SU-DHL-6 (cell line): ENCODE measurements around the gene CNKSR1.

Experiments used
- H2AFZ ChIP-seq: fragments of 200-600 bp; sonication (generic); 2 replicates; pipeline ENCODE4 v1.6.1; 2014; ENCODE audit warnings: low read depth, mild to moderate bottlenecking, moderate library complexity, mixed read lengths, antibody characterized with exemption, low read length; ENCODE audit not compliant: severe bottlenecking
- H3F3A ChIP-seq: fragments of 200-600 bp; shearing (Covaris generic); 2 replicates; pipeline ENCODE4 v1.6.0; 2016; ENCODE audit warnings: antibody characterized with exemption, mild to moderate bottlenecking; ENCODE audit not compliant: insufficient read depth
- H3K27ac ChIP-seq: fragments of 200-600 bp; sonication (generic); 2 replicates; pipeline ENCODE4 v1.5.1; 2016; ENCODE audit warnings: low read depth, mild to moderate bottlenecking, low read length, moderate library complexity, mixed read lengths
- H3K27me3 ChIP-seq: fragments of 200-600 bp; sonication (generic), shearing (Covaris generic); 2 replicates; pipeline ENCODE4 v1.6.0; 2014; ENCODE audit warnings: mild to moderate bottlenecking, low read length
- H3K36me3 ChIP-seq: fragments of 200-600 bp; sonication (generic); 2 replicates; pipeline ENCODE4 v1.6.1; 2014; ENCODE audit warnings: mild to moderate bottlenecking, low read length, mixed read lengths
- H3K4me2 ChIP-seq: fragments of 300-600, 200-600 bp; shearing (Covaris generic), sonication (generic); 2 replicates; pipeline ENCODE4 v1.6.0; 2014; ENCODE audit warnings: low read length, low read depth, mild to moderate bottlenecking; ENCODE audit not compliant: poor library complexity, severe bottlenecking
- H3K4me3 ChIP-seq: fragments of 200-600 bp; sonication (generic); 2 replicates; pipeline ENCODE4 v1.5.1; 2014; ENCODE audit warnings: antibody characterized with exemption, low read length, mild to moderate bottlenecking, mixed read lengths; ENCODE audit not compliant: insufficient read depth, poor library complexity, severe bottlenecking
- H3K79me2 ChIP-seq: fragments of 200-600 bp; sonication (generic); 2 replicates; pipeline ENCODE4 v1.6.1; 2014; ENCODE audit warnings: mild to moderate bottlenecking, low read length, moderate library complexity; ENCODE audit not compliant: insufficient read depth
- H3K9ac ChIP-seq: fragments of 200-600 bp; sonication (generic); 2 replicates; pipeline ENCODE4 v1.7.0; 2014; ENCODE audit warnings: mild to moderate bottlenecking, low read length
- H3K9me2 ChIP-seq: fragments of 200-600 bp; sonication (generic); replicated peaks from 2 replicates; pipeline ENCODE4 v1.6.1; 2014; ENCODE audit warnings: low read length; ENCODE audit not compliant: insufficient read depth
- H3K9me3 ChIP-seq: fragments of 200-600 bp; sonication (generic); 2 replicates; pipeline ENCODE4 v1.6.1; 2014; ENCODE audit warnings: low read length, mixed read lengths; ENCODE audit not compliant: insufficient read depth
- H4K20me1 ChIP-seq: fragments of 200-600 bp; sonication (generic); 2 replicates; pipeline ENCODE4 v1.6.1; 2014; ENCODE audit warnings: low read depth, mild to moderate bottlenecking, antibody characterized with exemption, low read length, moderate library complexity, mixed read lengths
- EZH2phosphoT487 ChIP-seq: fragments of 200-600 bp; sonication (generic), shearing (Covaris generic); conservative IDR thresholded peaks from 2 replicates; pipeline ENCODE4 v1.6.1; 2018; ENCODE audit warnings: mild to moderate bottlenecking, antibody characterized with exemption, low read length, moderate library complexity, mixed read lengths
- TF ChIP-seq, protein P1 (sequence below): fragments of 200-600 bp; sonication (generic); IDR thresholded peaks from one replicate; pipeline ENCODE4 v1.5.1; 2017; ENCODE audit warnings: antibody characterized with exemption, mild to moderate bottlenecking, low read length, moderate library complexity; ENCODE audit not compliant: insufficient read depth, poor library complexity, severe bottlenecking

Gene CNKSR1

DNA sequence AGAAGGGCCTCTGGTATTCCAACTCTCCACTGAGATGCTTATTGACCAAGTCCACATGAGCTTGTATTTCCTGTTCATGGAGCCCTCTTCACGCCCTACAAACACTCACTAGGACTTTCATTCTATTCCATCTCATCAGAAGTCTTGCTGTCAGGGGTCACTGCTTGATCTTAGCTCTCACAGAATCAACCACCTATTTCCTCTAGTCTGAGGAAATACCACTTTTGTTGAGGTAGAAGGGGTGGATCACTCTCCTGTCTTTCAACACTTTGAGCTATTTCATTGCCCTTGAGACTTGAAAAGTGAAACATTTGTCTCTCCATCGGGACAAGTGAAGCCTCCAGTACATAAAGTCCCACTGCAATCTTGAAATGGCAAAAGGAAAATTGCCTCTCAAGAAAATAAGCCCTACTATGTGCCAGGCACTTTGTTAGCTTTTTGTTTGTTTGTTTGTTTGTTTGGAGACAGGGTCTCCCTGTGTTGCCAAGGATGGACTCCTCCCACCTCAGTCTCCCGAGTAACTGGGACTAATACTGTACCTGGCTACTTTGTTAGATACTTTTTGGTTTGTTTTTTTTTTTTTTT lies 38.2 kb upstream of the CNKSR1 start:
- Histone ChIP-seq H3K9ac (no peak overlapping the region), H3K9me2 (no peaks in the 10 kb centered on the region), H3K36me3 (no peaks in the 10 kb centered on the region), H4K20me1 (no peaks in the 10 kb centered on the region), H2AFZ (no peak overlapping the region), H3F3A (no peaks in the 10 kb centered on the region), H3K4me3 (no peak overlapping the region), H3K9me3 (no peaks in the 10 kb centered on the region), H3K79me2 (no peaks in the 10 kb centered on the region), H3K27ac (no peak overlapping the region), H3K4me2 (no peak overlapping the region), H3K27me3 (no peaks in the 10 kb centered on the region)
- TF ChIP-seq, protein P1, sequence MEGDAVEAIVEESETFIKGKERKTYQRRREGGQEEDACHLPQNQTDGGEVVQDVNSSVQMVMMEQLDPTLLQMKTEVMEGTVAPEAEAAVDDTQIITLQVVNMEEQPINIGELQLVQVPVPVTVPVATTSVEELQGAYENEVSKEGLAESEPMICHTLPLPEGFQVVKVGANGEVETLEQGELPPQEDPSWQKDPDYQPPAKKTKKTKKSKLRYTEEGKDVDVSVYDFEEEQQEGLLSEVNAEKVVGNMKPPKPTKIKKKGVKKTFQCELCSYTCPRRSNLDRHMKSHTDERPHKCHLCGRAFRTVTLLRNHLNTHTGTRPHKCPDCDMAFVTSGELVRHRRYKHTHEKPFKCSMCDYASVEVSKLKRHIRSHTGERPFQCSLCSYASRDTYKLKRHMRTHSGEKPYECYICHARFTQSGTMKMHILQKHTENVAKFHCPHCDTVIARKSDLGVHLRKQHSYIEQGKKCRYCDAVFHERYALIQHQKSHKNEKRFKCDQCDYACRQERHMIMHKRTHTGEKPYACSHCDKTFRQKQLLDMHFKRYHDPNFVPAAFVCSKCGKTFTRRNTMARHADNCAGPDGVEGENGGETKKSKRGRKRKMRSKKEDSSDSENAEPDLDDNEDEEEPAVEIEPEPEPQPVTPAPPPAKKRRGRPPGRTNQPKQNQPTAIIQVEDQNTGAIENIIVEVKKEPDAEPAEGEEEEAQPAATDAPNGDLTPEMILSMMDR, result no peak
- TF ChIP-seq EZH2phosphoT487, result no peak

DNA sequence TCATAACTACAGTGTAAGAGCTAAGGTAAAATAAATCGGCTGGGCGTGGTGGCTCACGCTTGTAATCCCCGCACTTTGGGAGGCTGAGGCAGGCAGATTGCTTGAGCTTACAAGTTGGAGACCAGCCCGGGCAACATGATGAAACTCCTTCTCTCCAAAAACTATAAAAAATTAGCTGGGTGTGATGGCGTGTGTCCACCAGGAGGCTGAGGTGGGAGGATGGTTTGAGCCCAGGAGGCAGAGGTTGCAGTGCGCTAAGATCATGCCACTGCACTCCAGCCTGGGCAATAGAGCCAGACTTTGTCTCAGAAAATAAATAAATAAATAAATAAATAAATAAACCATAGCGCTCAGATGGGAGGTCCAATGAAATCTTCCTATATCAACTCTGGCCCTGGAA lies 35.1 kb upstream of the CNKSR1 start:
- Histone ChIP-seq H3F3A (no peaks in the 10 kb centered on the region; the same call in 1 of the 2 replicates), H3K9me3 (no peaks in the 10 kb centered on the region), H3K27ac (no peak overlapping the region), H3K9me2 (no peaks in the 10 kb centered on the region), H2AFZ (no peak overlapping the region), H3K27me3 (no peaks in the 10 kb centered on the region), H3K36me3 (no peaks in the 10 kb centered on the region), H3K9ac (no peak overlapping the region), H3K79me2 (no peaks in the 10 kb centered on the region), H3K4me2 (no peak overlapping the region), H3K4me3 (no peak overlapping the region), H4K20me1 (no peaks in the 10 kb centered on the region)
- TF ChIP-seq EZH2phosphoT487, result no peak
- TF ChIP-seq, protein P1, result no peak

DNA sequence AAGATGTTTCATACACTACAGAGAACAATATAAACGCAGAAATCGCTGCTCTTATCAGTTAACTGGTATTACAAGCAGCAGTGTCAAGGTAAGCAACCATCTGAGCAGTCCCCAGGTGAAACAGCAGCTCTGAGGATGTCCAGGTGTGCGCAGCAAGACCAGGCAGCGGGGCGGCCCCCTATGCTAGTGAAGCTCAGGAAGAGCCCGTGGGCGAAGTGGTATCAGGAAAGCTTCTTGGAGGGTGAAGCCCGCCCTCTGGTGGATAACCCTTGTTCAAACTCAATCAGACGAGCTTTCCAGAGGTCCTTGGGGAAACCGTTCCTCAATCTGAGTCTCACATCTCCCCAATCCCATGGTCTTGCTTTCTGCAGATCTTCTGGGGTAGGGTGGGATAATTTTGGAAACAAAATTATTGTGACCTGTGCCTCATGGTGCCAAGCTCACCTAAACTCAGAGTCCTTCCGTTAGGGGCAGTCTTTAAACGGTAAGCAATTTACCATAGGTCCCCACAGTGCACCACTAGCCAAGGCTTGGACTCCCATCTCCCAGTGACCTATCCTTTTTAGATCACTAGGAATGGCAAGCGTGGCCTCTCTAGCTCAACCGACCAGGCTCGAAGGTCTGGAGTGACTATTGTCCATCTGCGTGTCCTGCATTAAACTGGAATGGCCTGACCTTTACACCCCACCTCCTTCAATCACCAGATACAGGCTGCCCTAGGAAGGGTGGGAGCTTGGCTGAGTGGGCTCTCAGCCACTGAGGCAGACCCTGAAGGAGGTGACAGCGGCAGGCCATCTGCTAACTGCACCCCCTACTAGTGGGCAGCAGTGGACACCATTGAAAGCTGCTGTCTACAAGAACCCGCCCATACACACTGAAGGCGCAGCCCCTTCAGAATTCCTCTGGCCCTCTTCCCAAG lies 32.0 kb upstream of the CNKSR1 start:
- no peak overlapping the region for H2AFZ ChIP-seq

More for the DNA sequence above, 32.0 kb upstream of the CNKSR1 start:
- H3K4me2 ChIP-seq, result no peak overlapping the region
- H3K27ac ChIP-seq, result no peak overlapping the region
- no peaks in the 10 kb centered on the region for H3K36me3 ChIP-seq
- H3K9ac ChIP-seq, result no peak overlapping the region
- no peaks in the 10 kb centered on the region for H4K20me1 ChIP-seq
- H3F3A ChIP-seq, result no peaks in the 10 kb centered on the region; the same call in 1 of the 2 replicates
- H3K79me2 ChIP-seq, result no peaks in the 10 kb centered on the region
- H3K4me3 ChIP-seq, result no peak overlapping the region
- no peaks in the 10 kb centered on the region for H3K9me2 ChIP-seq
- H3K9me3 ChIP-seq, result no peaks in the 10 kb centered on the region
- no peak for TF ChIP-seq EZH2phosphoT487
- TF ChIP-seq, protein P1, result peak; percentile 70
- no peaks in the 10 kb centered on the region for H3K27me3 ChIP-seq
